ENCODE results near the gene ABCC2.

DNA sequence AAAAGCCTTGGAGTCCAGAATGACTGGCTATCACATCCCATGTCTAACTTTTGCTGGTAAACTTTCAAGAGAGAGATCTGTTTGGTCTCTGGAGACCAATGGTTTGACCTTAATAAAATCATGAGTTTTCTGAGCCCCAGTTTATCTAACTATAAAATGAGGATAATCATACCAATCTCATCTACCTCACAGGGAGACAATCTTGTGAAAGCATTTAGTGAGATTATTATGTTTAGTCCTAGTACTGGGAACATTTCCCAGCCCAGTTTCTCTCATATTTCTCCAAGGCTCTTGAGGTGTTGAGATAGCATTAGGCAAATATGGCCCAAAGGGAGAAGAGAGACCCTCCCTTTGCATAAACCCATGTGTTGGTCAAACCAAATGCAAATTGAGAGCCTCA lies 25.8 kb downstream of the ABCC2 start:
- TF ChIP-seq, protein P1, sequence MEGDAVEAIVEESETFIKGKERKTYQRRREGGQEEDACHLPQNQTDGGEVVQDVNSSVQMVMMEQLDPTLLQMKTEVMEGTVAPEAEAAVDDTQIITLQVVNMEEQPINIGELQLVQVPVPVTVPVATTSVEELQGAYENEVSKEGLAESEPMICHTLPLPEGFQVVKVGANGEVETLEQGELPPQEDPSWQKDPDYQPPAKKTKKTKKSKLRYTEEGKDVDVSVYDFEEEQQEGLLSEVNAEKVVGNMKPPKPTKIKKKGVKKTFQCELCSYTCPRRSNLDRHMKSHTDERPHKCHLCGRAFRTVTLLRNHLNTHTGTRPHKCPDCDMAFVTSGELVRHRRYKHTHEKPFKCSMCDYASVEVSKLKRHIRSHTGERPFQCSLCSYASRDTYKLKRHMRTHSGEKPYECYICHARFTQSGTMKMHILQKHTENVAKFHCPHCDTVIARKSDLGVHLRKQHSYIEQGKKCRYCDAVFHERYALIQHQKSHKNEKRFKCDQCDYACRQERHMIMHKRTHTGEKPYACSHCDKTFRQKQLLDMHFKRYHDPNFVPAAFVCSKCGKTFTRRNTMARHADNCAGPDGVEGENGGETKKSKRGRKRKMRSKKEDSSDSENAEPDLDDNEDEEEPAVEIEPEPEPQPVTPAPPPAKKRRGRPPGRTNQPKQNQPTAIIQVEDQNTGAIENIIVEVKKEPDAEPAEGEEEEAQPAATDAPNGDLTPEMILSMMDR (IDR thresholded peaks at IDR 0.05), result no peak
- TF ChIP-seq POLR2A (IDR thresholded peaks at IDR 0.05), result no peak
